A549 (cell line): ENCODE data around the gene NPW.

Source experiments
- CTCF ChIP-seq: fragments of >200 bp; sonication (Bioruptor Twin); formaldehyde crosslinking; IDR thresholded peaks from 3 replicates; pipeline ENCODE4 v1.5.1; 2016
- ELK1 ChIP-seq: fragments of 150-350 bp; IDR thresholded peaks from 2 replicates; pipeline ENCODE4 v1.6.1; 2014; ENCODE audit warnings: low read depth, mild to moderate bottlenecking, low read length
- EP300 ChIP-seq, 2 experiments: fragments of >200 bp; sonication (Bioruptor Twin); formaldehyde crosslinking; IDR thresholded peaks; 2 replicates in 1 of 2; 3 replicates in 1 of 2; pipeline ENCODE4 v1.6.1; 2016 to 2017
- ESRRA ChIP-seq: fragments of 150-350 bp; IDR thresholded peaks from 2 replicates; pipeline ENCODE4 v1.6.1; 2014; ENCODE audit warnings: mild to moderate bottlenecking, low read length, borderline replicate concordance
- HEYL ChIP-seq: fragments of 250-450 bp; sonication (Bioruptor Pico); IDR thresholded peaks from 2 replicates; pipeline ENCODE4 v1.8.0; 2021; ENCODE audit warnings: mild to moderate bottlenecking, moderate library complexity
- JUNB ChIP-seq: fragments of >200 bp; sonication (Bioruptor Twin); formaldehyde crosslinking; IDR thresholded peaks from 2 replicates; pipeline ENCODE4 v1.6.1; 2016
- MAX ChIP-seq: IDR thresholded peaks from 2 replicates; pipeline ENCODE4 v1.6.1; 2012
- PBX3 ChIP-seq: IDR thresholded peaks from 2 replicates; pipeline ENCODE4 v1.6.1; 2012
- PHF8 ChIP-seq: fragments of 200-600 bp; sonication (generic); IDR thresholded peaks from 2 replicates; pipeline ENCODE4 v1.6.1; 2016; ENCODE audit warnings: low read depth, mild to moderate bottlenecking, antibody characterized with exemption, moderate library complexity, borderline replicate concordance
- POLR2A ChIP-seq: IDR thresholded peaks from 2 replicates; pipeline ENCODE4 v1.6.1; 2012; ENCODE audit warnings: mild to moderate bottlenecking, low read length
- ZC3H11A ChIP-seq: fragments of 450-650 bp; IDR thresholded peaks from 2 replicates; pipeline ENCODE4 v1.6.1; 2014; ENCODE audit warnings: antibody characterized with exemption, mild to moderate bottlenecking

GRCh38 chr16:2039274-2040031, 19.9 kb downstream of the NPW start:
- TF ChIP-seq CTCF (no peak), MAX (peak; percentile 72), ZC3H11A (no peak), EP300 (IDR thresholded peaks at IDR 0.05) (peak in 1 of 2 experiments; percentile 54; a peak in 1 of 5 replicates), POLR2A (no peak), ELK1 (no peak), PHF8 (no peak), HEYL (CRISPR knock-in tag) (peak; percentile 65), ESRRA (no peak), PBX3 (0 out of 2 replicates have a peak, but pooled peaks have one; percentile 16), JUNB (no peak)
